CD4-positive, alpha-beta T cell treated with Interleukin-12 subunit alpha and Interleukin-12 subunit beta, for 1 hour (primary cell): Measurements from ENCODE around the gene TIPARP.
"Not testable (repeated sequence)": the region's sequence is repeated elsewhere in the genome, so short reads cannot be mapped to it uniquely, and the experiment has no call there.

Source experiments
- DNase-seq: peaks from one replicate; pipeline ENCODE4 v3.0.0-alpha.2; 2020

TIPARP gene

DNA sequence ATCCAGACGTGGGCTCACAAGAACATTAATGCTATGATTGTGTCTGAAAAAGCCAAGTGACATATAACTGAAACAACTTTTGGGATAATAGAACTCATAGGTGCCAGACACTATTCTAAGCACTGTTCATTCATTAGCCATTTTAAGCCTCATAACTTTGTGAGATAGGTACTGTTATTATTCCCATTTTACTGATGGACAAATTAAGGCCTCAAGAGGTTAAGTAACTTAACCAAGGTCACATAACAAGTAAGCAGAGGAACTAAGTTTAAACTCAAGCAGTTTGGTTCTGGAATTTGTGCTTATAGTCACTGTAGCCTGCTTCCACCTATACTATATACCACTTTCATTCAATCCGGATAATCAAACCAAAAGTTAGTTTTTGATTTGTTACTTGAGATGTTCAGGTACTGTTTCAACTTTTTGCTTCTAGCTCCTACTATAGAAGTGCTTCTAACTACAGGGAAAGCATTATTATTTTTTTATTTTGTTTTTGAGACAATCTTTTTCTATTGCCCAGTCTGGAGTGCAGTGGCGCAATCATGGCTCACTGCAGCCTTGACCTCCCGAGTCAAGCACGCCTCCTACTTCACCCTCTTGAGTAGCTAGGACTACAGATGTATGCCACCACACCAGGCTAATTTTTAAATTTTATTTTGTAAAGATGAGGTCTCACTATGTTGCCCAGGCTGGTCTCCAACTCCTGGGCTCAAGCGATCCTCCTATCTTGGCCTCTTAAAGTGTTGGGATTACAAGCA, 41.9 kb downstream of the TIPARP start:
- no peak for DNase-seq

DNA sequence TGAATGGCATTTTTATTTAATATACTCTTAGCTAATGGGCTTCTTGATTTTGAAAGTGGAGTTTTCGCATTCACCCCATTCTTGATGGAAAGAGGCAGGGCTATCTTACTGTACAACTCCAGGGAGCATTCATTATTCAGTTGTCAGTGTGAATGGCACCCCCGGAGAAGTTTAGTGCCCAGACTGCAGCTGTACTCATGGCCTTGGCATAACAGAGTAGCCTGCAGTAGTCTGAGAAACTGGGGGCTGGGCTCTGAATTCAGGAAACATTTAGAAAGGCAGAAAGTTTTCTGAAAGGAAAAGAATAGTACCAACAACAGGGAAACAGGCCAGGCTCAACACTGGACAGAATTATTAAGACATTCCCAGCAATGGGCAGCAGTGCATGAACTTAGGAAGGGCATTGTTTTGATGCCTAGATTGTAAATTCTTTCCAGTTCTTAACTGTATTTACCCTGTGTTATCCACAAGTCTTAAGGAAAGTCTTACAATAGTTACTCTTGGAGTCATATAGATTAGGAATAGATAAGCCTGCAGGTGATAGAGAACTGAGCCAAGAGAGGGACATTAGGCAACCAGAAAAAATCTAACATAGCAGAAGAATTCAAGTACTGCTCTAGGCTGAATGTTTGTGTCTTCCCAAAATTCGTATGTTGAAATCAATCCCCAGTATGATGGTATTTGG, 44.4 kb downstream of the TIPARP start:
- no peak for DNase-seq

DNA sequence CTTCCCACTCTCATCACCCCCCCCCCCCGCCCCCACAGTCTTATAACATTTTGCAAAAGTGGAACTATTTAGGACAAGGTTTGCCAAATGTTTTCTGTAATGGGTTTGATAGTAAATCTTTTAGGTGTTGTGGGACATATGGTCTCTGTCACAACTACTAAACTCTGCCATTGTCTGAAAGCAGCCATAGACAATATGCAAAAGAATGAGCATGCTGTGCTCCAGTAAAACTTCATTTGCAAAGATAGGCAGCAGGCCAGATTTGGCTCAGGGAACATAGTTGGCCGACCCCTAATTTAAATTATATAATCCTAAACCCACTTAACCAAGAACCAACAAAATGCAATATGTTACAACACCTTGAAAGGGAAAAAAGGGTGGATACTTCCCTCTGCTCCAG, 46.4 kb downstream of the TIPARP start:
- DNase-seq = no peak

DNA sequence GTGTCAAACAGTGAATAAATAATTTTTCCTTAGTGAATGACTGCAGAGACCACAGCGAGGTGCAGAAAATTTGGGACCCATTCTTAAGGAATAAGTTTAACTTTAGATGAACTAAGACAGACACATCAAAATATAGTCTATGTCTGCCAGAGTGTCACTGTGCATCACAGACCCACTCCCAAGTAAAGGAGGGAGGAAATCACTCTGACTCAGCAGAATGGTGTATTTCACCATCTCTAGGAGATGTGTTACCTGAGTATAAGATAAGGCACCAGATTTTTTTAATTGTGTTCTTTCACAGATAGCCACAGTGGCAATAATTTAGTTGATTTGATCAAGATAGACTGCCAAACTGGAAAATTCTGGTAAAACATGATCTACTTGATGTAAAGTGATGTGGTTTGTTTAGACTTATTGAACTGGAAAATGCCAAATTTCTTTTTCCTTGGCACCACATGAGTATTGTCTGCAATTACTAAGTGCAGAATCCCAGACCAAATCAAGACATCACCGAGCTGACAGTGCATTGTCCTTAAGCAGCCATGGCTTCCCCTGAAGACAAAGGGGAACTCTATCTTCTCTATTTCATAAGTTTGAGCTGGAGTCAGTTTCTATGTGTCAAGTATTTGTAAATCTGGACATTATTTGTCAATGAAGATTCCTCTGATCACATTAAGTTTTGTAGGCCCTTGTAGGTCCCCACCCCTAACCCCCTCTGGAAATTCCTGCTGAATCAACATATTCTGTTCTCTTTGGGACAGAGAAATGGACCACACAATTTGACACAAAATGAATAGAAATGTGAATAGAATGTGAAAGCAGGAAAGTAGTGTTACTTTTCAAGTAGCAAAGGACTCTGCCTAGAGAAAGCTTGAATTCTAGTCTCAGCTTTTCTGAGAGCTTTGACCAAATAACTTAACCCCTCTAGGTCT, 47.6 kb downstream of the TIPARP start:
- DNase-seq = no peak

DNA sequence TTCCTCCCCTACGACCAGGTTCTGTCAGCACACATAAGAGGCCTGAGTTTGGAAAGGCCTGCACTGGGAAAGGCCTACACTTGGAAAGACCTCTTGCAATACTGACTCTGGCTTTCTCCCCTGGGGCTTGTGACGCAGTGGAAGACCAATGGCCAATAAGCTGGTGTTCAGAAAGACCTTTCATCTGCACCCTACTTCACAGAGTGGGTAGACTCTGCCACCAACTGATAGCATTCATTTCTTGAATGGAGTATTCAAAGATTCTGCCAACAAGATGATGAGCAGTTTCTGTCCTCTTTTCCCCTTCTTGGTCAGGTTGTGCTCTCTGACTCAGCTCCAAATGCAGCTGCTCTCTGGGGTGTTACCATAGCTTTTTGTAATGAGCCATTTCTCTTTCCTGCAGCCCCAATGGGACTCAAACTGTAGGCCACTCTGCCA, 48.8 kb downstream of the TIPARP start:
- DNase-seq = no peak

DNA sequence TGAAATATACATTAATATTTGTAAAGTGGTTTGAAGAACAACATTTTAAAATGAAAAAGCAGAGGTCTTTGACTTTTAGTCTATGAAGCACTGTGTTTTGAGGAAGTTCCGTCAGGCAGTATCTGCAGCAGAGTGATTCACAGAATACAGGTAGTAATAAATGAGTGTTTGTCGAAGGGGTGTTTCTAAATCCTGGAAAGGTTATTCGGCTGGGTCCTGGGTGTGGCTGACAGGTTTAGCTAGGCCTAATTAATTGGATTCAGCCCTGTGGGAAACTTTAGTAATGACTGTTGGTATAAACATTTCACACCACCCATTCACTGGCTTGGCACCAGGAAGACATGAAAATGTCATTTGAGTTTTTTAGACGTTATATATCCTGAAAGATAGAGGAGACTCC, 51.3 kb downstream of the TIPARP start:
- DNase-seq = no peak

DNA sequence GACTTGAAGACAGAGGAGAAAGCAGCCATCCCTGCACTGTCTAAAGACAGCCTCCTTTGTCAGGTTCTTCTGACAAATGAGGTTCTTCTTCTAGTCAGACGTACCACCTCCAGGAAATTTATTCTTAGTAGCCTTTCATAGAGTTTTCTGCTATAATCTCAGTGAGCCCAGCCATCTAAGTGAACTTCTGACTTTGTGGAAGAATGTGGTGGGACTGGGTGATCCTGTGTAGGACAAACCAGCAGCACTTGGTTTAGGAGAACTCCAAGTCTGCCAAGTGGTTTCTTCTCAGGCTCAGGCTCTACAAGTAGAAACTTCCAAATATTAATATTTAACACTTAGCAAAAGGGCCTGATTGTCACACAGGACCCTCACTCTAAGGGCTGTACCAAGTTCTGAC, 52.1 kb downstream of the TIPARP start:
- no peak for DNase-seq

DNA sequence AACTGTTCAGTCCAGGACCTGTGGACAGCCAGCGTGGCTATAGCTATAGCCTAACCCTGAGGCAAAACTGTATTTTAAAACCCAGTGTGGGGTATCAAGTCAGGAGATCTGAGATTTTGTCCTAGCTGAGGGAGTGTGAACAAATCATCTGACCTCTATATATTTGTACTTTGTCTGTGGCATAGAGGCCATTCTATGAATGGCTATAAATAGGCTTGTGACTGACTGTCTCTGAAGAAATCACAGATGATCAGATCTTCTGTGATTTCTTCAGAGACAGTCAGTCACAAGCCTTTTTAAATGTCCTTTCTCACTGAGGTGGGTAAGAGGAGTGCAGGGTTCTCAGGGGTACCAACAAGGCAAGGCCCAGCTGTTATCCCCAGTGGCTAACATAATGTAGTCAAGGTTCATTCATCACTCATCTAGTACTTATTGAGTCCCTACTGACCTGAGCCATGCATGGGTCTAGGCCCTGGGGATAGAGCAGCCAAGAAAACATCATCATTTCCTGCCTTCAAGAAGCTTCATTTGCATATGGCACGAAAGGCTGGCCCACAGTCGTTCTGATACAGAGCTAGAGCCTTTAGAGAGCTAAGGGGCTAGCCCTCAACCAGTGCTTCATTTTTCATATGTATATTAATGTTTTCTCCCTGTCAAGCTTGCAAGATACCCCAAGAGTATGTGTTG, 53.3 kb downstream of the TIPARP start:
- DNase-seq = no peak

DNA sequence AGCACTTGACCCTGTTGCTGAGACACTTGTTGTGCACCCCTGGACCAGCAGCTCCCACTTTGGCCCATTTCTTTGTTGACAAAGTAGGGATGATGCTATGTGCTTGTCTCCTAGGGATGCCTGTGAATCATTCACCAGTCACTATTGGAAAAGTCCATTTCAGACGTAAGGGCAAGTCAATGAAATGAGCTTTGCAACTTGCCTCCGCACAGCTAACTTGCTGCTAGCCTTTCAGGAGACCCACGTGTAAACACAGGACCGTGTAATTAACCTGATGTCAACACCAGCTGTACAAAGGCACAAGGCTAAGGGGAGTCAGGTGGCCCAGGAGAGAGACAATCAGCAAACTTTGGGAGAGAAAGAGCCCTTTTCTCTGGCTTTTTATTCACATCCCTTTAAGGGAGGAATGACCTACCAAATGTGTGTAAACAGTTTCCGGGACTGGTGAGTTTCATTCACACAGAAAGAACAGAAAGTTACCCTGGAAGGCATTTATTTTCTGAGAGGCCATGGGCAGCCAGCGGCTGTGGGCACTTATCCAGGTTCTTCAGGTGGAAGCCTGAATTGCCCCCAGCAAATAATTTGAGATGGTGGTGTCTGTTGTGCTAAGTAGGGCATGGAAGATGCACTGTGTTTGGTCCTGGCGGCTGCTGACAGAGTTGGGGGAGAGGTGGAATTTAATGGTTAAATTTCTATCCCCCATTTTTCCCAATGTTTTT, 54.0 kb downstream of the TIPARP start:
- DNase-seq = no peak

DNA sequence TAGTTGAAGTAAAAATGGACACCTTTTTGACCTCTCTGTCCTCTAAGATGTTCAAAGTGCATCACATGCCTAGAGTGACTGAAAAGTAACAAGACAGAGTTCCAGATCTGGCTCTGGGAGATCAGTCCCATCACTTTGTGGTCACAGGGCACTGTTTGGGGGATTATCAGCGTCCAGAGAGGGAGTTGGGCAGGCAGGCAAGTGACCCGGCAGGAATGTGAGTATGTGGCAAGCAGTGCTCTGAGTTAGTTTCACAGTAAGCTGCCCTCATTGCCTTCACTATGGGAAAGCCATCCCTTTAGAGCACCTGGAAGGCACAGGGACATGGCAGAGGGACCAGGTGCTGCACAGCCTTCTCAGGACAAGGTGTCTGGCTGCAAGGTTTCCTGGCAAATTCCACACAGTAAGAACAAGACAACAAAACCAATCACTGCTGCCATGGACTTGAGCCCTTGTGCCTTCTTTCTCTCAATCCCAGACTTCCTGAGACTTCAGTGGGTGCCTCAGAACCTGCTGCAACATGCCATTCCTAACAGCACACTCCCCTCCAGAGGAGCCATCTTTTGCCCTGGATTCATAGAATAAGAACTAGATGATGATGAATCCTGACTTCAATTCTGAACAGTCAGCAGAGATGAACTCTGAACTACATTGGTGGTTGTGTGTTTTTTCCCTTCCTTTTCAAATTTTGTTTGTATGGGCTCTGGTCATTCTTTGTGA, 55.2 kb downstream of the TIPARP start:
- no peak for DNase-seq

DNA sequence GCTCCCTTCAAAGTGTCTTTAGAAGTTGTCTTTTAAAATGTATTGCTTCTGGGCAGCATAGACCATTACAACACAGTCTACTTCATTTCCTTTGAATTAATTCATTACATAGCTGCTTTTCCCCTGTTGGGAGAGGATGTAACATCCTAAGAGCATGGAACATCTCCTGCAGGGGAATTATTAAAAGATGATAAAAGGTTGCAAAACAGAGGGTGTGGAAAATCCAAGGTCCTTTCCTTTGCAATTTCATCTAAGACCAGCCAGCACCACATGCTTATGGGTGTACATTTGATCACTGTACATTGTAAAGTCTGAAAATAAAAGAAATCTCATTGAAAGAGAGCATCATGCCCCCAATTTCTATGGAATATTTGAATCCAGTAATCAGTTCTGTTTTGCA, 57.4 kb downstream of the TIPARP start:
- DNase-seq = no peak

DNA sequence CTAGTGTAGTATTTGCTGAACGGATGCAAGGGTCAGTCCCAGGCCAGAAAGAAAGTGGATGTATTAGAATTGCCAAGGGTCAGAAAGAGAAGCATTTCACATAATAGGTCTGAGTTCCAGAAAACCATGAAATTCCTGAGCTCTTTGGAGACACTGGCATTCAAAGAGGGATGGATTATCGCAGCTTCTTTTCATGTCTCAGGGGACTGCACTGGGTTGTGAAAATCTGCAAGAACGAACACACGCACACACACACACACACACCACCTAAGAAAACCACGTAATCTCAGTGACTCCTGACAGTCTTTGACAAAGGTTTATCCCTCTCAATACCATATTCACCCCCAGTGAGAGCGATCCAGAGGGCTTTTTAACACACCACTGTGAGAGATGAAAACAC, 57.9 kb downstream of the TIPARP start:
- no peak for DNase-seq

DNA sequence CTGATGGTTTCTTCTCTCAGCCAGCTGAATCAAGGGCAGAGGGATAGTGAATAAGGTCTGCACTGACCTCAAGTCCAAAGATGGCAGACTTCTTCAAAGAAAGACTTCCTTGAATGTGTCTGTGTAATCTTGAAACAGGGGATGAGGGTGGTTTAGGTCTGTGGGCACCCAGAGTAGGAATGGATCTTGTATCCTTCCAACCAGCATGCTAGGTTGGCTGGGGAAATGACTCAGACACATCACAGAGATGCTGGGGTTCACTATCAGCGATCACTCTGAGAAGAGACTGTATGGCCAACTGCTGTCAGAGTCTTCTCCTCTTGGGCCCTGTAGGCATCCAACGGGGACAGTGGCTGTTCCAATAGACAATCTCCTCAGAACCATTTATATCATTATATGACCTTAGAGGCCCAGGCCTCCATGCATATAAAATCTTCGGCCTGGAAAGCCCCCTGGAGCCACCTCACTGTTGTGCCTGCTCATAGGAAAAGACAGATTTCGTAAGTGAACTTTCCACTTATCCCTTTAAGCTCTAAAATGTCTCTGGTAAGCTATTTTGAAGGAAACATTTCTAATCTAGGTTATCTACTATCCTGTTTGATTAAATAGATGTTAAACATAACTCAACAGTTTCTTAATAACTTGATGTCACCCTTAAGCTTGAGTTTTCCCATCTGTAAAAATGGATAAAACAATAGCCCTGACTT, 58.5 kb downstream of the TIPARP start:
- DNase-seq = no peak

DNA sequence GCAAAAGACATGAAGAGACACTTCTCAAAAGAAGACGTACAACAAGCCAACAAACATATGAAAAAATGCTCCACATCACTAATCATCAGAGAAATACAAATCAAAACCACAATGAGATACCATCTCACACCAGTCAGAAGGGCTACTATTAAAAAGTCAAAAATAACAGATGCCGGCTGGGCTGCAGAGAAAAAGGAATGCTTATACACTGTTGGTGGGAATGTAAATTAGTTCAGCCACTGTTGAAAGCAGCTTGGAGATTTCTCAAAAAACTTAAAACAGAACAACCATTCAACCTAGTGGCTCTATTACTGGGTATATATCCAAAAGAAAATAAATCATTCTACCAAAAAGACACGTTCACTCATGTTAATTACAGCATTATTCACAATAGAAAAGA, 60.3 kb downstream of the TIPARP start:
- not testable (repeated sequence) for DNase-seq

DNA sequence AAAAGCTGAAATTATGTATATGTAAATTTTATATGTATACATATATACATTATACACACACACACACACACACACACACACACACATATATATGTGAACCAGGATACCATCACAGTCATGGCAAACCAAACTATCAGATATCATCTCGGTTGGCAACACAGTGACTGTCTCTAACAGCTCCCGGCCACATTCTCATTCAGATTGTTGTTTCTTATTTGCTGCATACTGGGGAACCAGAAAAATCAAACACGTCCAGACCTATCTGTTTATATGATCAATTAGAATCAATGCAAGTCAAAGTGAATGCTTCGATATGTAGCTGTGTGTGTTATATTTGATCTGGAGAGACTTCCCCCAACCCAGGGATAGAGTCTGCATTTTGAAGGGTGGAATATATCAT, 61.1 kb downstream of the TIPARP start:
- DNase-seq = no peak

DNA sequence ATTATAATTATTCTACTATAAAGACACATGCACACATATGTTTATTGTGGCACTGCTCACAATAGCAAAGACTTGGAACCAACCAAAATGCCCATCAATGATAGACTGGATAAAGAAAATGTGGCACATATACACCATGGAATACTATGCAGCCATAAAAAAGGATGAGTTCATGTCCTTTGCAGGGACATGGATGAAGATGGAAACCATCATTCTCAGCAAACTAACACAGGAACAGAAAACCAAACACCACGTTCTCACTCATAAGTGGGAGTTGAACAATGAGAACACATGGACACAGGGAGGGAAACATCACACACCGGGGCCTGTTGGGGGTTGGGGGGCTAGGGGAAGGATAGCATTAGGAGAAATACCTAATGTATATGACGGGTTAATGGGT, 62.7 kb downstream of the TIPARP start:
- not testable (repeated sequence) for DNase-seq

DNA sequence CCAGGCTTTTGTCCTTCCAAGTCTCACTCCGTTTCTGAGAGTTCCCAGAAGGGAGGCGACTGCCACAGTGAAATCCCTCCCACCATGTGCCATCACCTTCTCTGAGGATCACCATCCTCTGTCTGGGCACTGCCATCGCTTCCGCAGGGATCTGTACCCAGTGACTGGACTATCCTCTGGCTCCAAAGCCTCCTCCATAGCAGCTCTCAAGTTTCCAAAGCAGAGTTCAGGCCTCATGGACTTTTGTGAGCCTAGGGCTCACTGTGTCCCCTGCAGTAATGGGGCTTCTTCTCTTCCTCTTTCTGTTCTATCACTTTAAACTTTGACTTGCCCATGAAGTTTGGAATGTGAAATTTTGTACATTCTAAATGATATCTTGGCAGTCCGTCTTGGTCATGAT, 63.9 kb downstream of the TIPARP start:
- no peak for DNase-seq

DNA sequence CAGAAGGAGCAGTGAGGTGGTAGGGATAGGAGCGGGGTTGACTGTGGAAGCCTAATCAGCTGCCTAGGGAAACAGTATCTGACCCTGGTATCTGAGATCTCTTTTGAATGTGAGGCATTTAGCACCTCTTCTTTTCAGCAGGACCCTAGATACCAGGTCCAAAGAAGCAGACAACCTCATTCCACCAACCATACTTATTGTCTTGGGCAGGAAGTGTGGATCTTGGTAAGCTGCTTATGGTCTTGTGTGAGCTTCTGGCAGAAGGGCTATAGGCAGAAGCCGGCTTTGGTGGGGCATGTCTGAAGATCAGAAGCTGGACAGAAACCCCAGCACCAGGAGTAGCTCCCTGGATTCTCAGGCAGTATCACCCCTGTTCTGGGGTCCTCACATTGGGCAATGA, 65.6 kb downstream of the TIPARP start:
- DNase-seq = no peak

DNA sequence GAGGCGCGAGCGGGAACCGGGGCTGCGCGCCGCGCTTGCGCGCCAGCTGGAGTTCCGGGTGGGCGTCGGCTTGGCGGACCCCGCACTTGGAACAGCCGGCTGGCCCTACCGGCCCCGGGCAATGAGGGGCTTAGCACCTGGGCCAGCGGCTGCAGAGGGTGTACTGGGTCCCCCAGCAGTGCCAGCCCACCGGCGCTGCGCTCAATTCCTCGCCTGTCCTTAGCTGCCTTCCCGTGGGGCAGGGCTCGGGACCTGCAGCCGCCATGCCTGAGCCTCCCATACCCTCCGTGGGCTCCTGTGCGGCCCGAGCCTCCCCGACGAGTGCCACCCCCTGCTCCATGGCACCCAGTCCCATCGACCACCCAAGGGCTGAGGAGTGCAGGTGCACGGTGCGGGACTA, 66.2 kb downstream of the TIPARP start:
- not testable (repeated sequence) for DNase-seq

DNA sequence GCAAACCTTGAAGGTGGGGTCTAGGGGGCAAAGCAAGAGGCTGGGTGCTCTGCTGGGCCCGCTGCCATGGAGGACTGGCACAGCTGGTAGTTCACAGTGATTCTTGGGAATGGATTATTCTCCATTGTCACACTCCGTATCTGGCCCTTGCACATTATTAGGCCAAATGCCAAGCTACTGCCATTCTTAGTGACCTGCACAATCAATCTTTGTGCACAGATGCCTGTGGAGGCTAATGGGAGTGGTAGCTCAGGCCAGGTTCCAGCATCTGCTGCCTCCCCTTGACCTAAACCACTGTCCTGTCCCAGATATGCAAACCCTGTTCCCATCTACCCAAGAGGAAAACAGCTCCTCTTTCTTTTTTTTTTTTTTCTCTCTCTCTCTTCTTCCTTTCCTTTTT, 67.5 kb downstream of the TIPARP start:
- no peak for DNase-seq

DNA sequence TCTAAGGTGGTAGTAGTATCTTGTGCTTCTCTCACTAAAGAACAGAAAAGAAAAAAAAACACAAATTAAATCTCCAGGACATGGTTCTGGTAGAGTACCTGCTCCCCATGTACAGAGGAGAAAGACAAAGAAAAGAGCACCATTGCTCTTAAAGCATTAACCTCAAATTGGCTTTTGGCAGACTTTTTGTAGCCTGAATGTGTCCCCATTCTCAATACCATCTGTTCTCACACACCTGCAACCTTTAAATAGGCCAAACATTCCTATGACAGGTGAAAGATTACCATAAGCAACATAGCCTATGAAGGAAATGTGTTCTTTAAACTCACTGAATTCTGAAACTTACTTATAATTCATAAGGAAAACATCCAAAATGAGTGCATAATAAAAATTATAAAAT, 68.0 kb downstream of the TIPARP start:
- no peak for DNase-seq
